Spleen (tissue), 11 donors: ENCODE measurements around the gene DDX46. TPM values are rescaled to one million over a fixed set of nuclear protein-coding genes. Genes with fewer than 3 reads are reported as not detected.
"Not testable (repeated sequence)": the region's sequence is repeated elsewhere in the genome, so short reads cannot be mapped to it uniquely, and the experiment has no call there.

Experiments used
- DNase-seq: peaks from one replicate; pipeline ENCODE4 v3.0.0-alpha.2; 2020
- H3K27ac ChIP-seq, 8 donors: fragments of 200-600 bp; sonication (generic) in 7 of 8; 1 replicate in 4 of 8; 2 replicates in 4 of 8; pipeline versions ENCODE4 v1.5.0 to v1.8.0; 2016 to 2021; ENCODE audit warnings: inconsistent platforms in 4 of 8, mild to moderate bottlenecking in 4 of 8, moderate library complexity in 1 of 8
- H3K27me3 ChIP-seq, 7 donors: fragments of 200-600 bp; sonication (generic) in 6 of 7; replicated peaks in 1 of 7; 1 replicate in 4 of 7; 2 replicates in 3 of 7; pipeline versions ENCODE4 v1.5.0 to v1.8.0; 2016 to 2021; ENCODE audit warnings: inconsistent platforms in 3 of 7, mild to moderate bottlenecking in 1 of 7
- H3K36me3 ChIP-seq, 6 donors: fragments of 200-600 bp; sonication (generic) in 5 of 6; 1 replicate in 4 of 6; 2 replicates in 2 of 6; pipeline versions ENCODE4 v1.5.0 to v1.8.0; 2016 to 2021; ENCODE audit warnings: inconsistent platforms in 2 of 6
- H3K4me1 ChIP-seq, 6 donors: fragments of 200-600 bp; sonication (generic) in 5 of 6; 1 replicate in 3 of 6; 2 replicates in 3 of 6; pipeline versions ENCODE4 v1.5.0 to v1.8.0; 2016 to 2021; ENCODE audit warnings: inconsistent platforms in 3 of 6
- H3K4me3 ChIP-seq, 8 donors: fragments of 200-600 bp; sonication (generic) in 7 of 8; 1 replicate in 4 of 8; 2 replicates in 4 of 8; pipeline versions ENCODE4 v1.5.0 to v1.8.0; 2016 to 2021; ENCODE audit warnings: inconsistent platforms in 4 of 8, mild to moderate bottlenecking in 4 of 8, moderate library complexity in 2 of 8
- H3K9me3 ChIP-seq, 8 donors: fragments of 200-600 bp; sonication (generic) in 7 of 8; 1 replicate in 4 of 8; 2 replicates in 4 of 8; pipeline versions ENCODE4 v1.5.0 to v1.8.0; 2016 to 2021; ENCODE audit warnings: inconsistent platforms in 4 of 8
- POLR2A ChIP-seq, 3 donors: fragments of 450-650 bp; IDR thresholded peaks; one replicate each; pipeline ENCODE4 v1.5.1; 2017; ENCODE audit warnings: antibody characterized with exemption in 3 of 3, mild to moderate bottlenecking in 1 of 3
- POLR2AphosphoS5 ChIP-seq, 3 donors: sonication (generic); formaldehyde crosslinking; IDR thresholded peaks; one replicate each; pipeline ENCODE4 v1.5.1; 2017; ENCODE audit warnings: antibody characterized with exemption in 3 of 3
- WGBS, 5 donors: extraction: QIAGEN DNeasy Blood & Tissue Kit in 3 of 5; methylation state at CpG; one replicate each; pipeline versions ENCODE4 v1.1.5 to v1.1.7; 2013 to 2018; 5-methylcytosine and 5-hydroxymethylcytosine counted together
- intact Hi-C: fragments of 100-400 bp; cut with DNase I; formaldehyde crosslinking; loops from one replicate; pipeline ENCODE4 v1.15.0; 2023; ENCODE audit warnings: low total_unique reads
- polyA plus RNA-seq, 3 donors: library from polyadenylated mRNA; stranded (reverse); fragments of 200-250 nt; gene quantifications; one replicate each; pipeline ENCODE4 v1.2.1, GENCODE V29; 2013
- total RNA-seq, 7 donors: library from RNA; depleted of rRNA in 3 of 7; stranded (reverse); fragments of >200 nt in 3 of 7; fragmentation: NEBNext Ultra II Directional in 4 of 7; extraction: Animal tissue kit (Norgen Biotek cat#: 25700) in 4 of 7; gene quantifications; one replicate each; pipeline versions ENCODE4 v1.1.0 to v1.2.1, GENCODE V29; 2016 to 2021
- TF ChIP-seq, protein P1 (sequence below), 11 experiments: fragments of 200-600 bp in 7 of 11; fragments of 450-650 bp in 4 of 11; sonication (generic) in 4 of 11; IDR thresholded peaks in 8 of 11; conservative IDR thresholded peaks in 3 of 11; 1 replicate in 7 of 11; 2 replicates in 4 of 11; pipeline versions ENCODE4 v1.4.0 to v1.8.0; 2016 to 2021; ENCODE audit warnings: antibody characterized with exemption in 11 of 11, inconsistent platforms in 4 of 11, mild to moderate bottlenecking in 1 of 11
- donor health status: healthy with polysubstance abuse.
- donor health status: DM: no; HTN: no; CAD: no; lungs with moderate emphysema.
- donor health status: DM: no; HTN: no; CAD: no.
- donor health status: Bipolar disorder and iron deficiency.
- donor health status: healthy.
- donor health status: DM: no; HTN: no; CAD: no.
- donor health status: DM: yes; HTN: yes; CAD: no.

DDX46 gene
- total and polyA plus RNA-seq, 10 donors: 10.7 to 74.2 (median 53.9) TPM

DNA sequence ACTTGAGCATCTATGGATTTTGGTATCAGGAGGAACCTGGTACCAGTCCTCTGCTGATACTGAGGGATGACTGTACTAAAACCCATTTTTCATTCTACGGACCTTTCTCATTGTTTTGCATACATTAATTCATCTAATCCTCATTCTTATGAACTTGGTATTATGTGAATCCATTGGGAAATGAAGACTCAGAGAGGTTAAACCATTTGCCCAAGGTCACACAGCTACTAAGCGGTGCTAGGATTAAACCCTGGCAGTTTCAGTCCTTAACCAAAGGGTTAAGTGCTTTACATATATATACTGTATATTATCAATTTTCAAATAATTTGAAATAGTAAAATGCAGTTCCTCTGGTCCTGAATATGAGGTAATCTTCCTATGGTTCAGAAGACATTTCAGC lies 16.4 kb upstream of the DDX46 start:
- 93 to 98% (median 96%) methylated on average over 2 of the region's 2 CpGs for WGBS, 5 donors
- intact Hi-C loops: no loop called here
- peaks cover 0 to 53% (median 5%) of the 10 kb centered on the region in 6 donors for H3K36me3 ChIP-seq
- H3K9me3 ChIP-seq: no peaks in the 10 kb centered on the region
- H3K4me3 ChIP-seq: no peak overlapping the region
- peaks cover 8 to 47% (median 30%) of the 10 kb centered on the region in 6 donors for H3K4me1 ChIP-seq
- DNase-seq: no peak
- no peak overlapping the region for H3K27ac ChIP-seq
- H3K27me3 ChIP-seq: no peaks in the 10 kb centered on the region
- TF ChIP-seq POLR2AphosphoS5 (IDR thresholded peaks at IDR 0.05) (no peak), POLR2A (IDR thresholded peaks at IDR 0.05) (no peak)
- TF ChIP-seq, protein P1, sequence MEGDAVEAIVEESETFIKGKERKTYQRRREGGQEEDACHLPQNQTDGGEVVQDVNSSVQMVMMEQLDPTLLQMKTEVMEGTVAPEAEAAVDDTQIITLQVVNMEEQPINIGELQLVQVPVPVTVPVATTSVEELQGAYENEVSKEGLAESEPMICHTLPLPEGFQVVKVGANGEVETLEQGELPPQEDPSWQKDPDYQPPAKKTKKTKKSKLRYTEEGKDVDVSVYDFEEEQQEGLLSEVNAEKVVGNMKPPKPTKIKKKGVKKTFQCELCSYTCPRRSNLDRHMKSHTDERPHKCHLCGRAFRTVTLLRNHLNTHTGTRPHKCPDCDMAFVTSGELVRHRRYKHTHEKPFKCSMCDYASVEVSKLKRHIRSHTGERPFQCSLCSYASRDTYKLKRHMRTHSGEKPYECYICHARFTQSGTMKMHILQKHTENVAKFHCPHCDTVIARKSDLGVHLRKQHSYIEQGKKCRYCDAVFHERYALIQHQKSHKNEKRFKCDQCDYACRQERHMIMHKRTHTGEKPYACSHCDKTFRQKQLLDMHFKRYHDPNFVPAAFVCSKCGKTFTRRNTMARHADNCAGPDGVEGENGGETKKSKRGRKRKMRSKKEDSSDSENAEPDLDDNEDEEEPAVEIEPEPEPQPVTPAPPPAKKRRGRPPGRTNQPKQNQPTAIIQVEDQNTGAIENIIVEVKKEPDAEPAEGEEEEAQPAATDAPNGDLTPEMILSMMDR (IDR thresholded peaks at IDR 0.05 in 8 of 11, conservative IDR thresholded peaks at IDR 0.05 in 3 of 11): no peak

DNA sequence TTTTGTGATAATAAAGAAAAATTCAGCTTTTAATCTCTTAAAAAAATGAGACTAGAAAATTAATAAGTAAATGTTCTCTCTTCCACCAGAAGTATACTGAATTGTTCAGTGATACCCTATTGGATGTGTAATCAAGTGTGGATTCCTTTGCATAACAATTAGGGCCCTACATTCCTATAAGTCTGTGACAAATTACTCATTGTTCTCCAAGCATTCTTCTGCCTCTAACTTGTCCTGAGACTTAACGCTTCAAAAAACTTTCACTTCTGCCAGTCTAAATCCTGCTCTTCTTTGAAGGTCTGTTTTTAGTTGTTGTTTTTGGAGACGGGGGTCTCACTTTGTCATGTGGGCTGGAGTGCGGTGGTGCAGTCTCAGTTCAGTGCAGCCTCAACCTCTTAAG lies 9.2 kb upstream of the DDX46 start:
- WGBS, 5 donors: 78 to 83% (median 79%) methylated on average over 3 of the region's 3 CpGs
- Histone ChIP-seq H3K4me1 (no peaks in the 10 kb centered on the region), H3K9me3 (no peaks in the 10 kb centered on the region), H3K27me3 (no peaks in the 10 kb centered on the region), H3K36me3 (peaks cover 0 to 51% (median 13%) of the 10 kb centered on the region in 6 donors), H3K4me3 (no peak overlapping the region), H3K27ac (no peak overlapping the region)
- DNase-seq: no peak
- TF ChIP-seq, protein P1 (IDR thresholded peaks at IDR 0.05 in 8 of 11, conservative IDR thresholded peaks at IDR 0.05 in 3 of 11): no peak
- TF ChIP-seq POLR2A (IDR thresholded peaks at IDR 0.05) (no peak), POLR2AphosphoS5 (IDR thresholded peaks at IDR 0.05) (no peak)
- intact Hi-C loops: no loop called here

DNA sequence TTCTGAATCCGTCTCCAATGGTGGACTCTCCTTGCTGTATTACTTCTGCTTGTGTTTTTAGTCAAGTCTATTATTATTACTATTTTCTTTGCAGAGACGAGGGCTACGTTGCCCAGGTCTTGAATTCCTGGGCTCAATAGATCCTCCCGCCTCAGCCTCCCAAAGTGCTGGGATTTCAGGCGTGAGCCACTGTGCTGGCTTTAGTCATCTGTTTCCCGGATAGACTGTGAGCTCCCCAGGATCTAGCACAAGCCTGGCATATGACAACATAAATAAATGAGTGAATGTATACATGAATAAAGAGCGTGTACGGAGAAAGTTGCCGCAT lies 439 bp upstream of the DDX46 start:
- peak overlapping the region; percentile 58 to 92 (median 83) for H3K27ac ChIP-seq
- H3K4me3 ChIP-seq: peak overlapping the region; percentile 80 to 99 (median 96)
- H3K36me3 ChIP-seq: peaks cover 0 to 1% (median 0%) of the 10 kb centered on the region in 6 donors
- no peak for DNase-seq
- no peaks in the 10 kb centered on the region for H3K9me3 ChIP-seq
- H3K27me3 ChIP-seq: no peaks in the 10 kb centered on the region
- TF ChIP-seq POLR2AphosphoS5 (IDR thresholded peaks at IDR 0.05): no peak
- TF ChIP-seq POLR2A (IDR thresholded peaks at IDR 0.05): no peak
- TF ChIP-seq, protein P1 (IDR thresholded peaks at IDR 0.05 in 8 of 11, conservative IDR thresholded peaks at IDR 0.05 in 3 of 11): no peak
- 19 to 28% (median 22%) methylated on average over 9 of the region's 9 CpGs for WGBS, 5 donors
- H3K4me1 ChIP-seq: peaks cover 13 to 52% (median 41%) of the 10 kb centered on the region in 6 donors
- intact Hi-C loops: no loop called here

DNA sequence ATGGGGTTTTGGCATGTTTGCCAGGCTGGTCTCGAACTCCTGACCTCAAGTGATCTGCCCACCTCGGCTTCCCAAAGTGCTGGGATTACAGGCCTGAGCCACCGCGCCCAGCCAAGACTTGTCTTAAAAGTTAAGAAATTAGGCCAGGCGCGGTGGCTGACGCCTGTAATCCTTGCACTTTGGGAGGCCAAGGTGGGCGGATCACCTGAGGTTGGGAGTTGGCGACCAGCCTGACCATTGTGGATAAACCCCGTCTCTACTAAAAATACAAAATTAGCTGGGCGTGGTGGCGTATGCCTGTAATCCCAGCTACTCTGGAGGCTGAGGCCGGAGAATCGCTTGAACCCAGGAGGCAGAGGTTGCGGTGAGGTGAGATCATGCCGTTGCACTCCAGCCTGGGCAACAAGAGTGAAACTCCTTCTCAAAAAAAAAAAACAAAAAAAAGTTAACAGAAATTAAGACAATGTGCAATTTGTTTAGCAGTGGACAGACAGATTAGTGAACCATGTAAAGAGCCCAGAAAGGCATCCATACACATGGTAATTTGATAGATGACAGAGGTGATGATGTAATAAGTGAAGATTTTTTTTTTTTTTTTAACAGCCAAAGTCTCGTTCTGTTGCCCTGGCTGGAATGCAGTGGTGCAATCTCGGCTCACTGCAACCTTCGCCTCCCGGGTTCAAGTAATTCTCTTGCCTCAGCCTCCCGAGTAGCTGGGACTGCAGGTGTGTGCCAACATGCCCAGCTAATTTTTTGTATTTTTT lies 9.1 kb downstream of the DDX46 start:
- DNase-seq, H3K4me3 ChIP-seq: not testable (repeated sequence)
- WGBS, 5 donors: 87 to 97% (median 92%) methylated on average over 21 of the region's 21 CpGs

More for the DNA sequence above, 9.1 kb downstream of the DDX46 start:
- H3K27me3 ChIP-seq, intact Hi-C loops, H3K9me3 ChIP-seq, H3K27ac ChIP-seq: not testable (repeated sequence)
- H3K36me3 ChIP-seq: peaks cover 0 to 97% (median 88%) of the 10 kb centered on the region in 6 donors
- peaks cover 0 to 10% (median 6%) of the 10 kb centered on the region in 6 donors for H3K4me1 ChIP-seq
